SK-N-SH (cell line): ENCODE results near the gene DDX46. TPM values are rescaled to one million over a fixed set of nuclear protein-coding genes. Genes with fewer than 3 reads are reported as not detected.

Experiments used
- CTCF ChIA-PET: fragments of 300-600, 350-600 bp; formaldehyde crosslinking; extraction: SDS; loops from one replicate; lab custom pipeline; 2021; lab: Yijun Ruan, JAX
- POLR2A ChIA-PET: fragments of 350-600 bp; sonication (Branson Sonifier 250); formaldehyde crosslinking; extraction: SDS; loops from one replicate; lab custom pipeline; 2020; ENCODE audit warnings: antibody characterized with exemption, inconsistent platforms; lab: Yijun Ruan, JAX
- DNase-seq: peaks from one replicate; pipeline ENCODE4 v3.0.0; 2012
- H2AFZ ChIP-seq: fragments of 200-600 bp; sonication (generic); 2 replicates; pipeline ENCODE4 v1.8.1; 2016; ENCODE audit warnings: antibody characterized with exemption, mild to moderate bottlenecking, low read depth
- H3F3A ChIP-seq: fragments of 200-600 bp; sonication (generic); replicated peaks from 2 replicates; pipeline ENCODE3; 2016; ENCODE audit warnings: antibody characterized with exemption, mild to moderate bottlenecking; ENCODE audit not compliant: insufficient read depth
- H3K27ac ChIP-seq, 2 experiments: fragments of 200-500 bp in 1 of 2; fragments of 200-600 bp in 1 of 2; sonication (Bioruptor generic) in 1 of 2; sonication (generic), shearing (Covaris generic) in 1 of 2; 2 replicates each; pipeline versions ENCODE4 v1.5.1 to v1.6.1; 2014 to 2016; ENCODE audit warnings: low read depth in 2 of 2, inconsistent platforms in 1 of 2, low read length in 1 of 2, mild to moderate bottlenecking in 1 of 2, mixed read lengths in 1 of 2
- H3K27me3 ChIP-seq: fragments of 200-600 bp; sonication (generic), shearing (Covaris generic); 2 replicates; pipeline ENCODE4 v1.6.1; 2016; ENCODE audit warnings: mixed run types; ENCODE audit not compliant: insufficient read depth
- H3K36me3 ChIP-seq, 2 experiments: fragments of 200-500 bp in 1 of 2; fragments of 200-600 bp in 1 of 2; sonication (Bioruptor generic) in 1 of 2; sonication (generic) in 1 of 2; replicated peaks in 1 of 2; 2 replicates each; pipeline versions ENCODE3 to v1.5.1; 2014 to 2016; ENCODE audit warnings: low read length in 1 of 2, mild to moderate bottlenecking in 1 of 2; ENCODE audit not compliant: insufficient read depth in 2 of 2, control insufficient read depth in 1 of 2
- H3K4me1 ChIP-seq, 2 experiments: fragments of 200-500 bp in 1 of 2; fragments of 200-600 bp in 1 of 2; sonication (Bioruptor generic) in 1 of 2; sonication (generic), shearing (Covaris generic) in 1 of 2; 2 replicates each; pipeline versions ENCODE4 v1.5.1 to v1.6.1; 2014 to 2016; ENCODE audit warnings: low read depth in 1 of 2, low read length in 1 of 2, mixed run types in 1 of 2; ENCODE audit not compliant: insufficient read depth in 2 of 2, control insufficient read depth in 1 of 2
- H3K4me2 ChIP-seq: fragments of 200-600 bp; sonication (generic), shearing (Covaris generic); 2 replicates; pipeline ENCODE4 v1.6.1; 2017; ENCODE audit warnings: mixed run types
- H3K4me3 ChIP-seq, 2 experiments: fragments of 200-500 bp in 1 of 2; fragments of 200-600 bp in 1 of 2; sonication (Bioruptor generic) in 1 of 2; sonication (generic), shearing (Covaris generic) in 1 of 2; 2 replicates each; pipeline versions ENCODE4 v1.5.1 to v1.8.1; 2014 to 2016; ENCODE audit warnings: low read depth in 2 of 2, inconsistent platforms in 1 of 2, low read length in 1 of 2, mild to moderate bottlenecking in 1 of 2, mixed read lengths in 1 of 2, moderate library complexity in 1 of 2
- H3K79me2 ChIP-seq: fragments of 200-600 bp; sonication (generic); 2 replicates; pipeline ENCODE4 v1.8.1; 2017; ENCODE audit warnings: mild to moderate bottlenecking; ENCODE audit not compliant: insufficient read depth
- H3K9ac ChIP-seq: fragments of 200-600 bp; sonication (generic); 2 replicates; pipeline ENCODE4 v1.6.1; 2017; ENCODE audit warnings: mixed run types
- H3K9me2 ChIP-seq: fragments of 200-600 bp; sonication (generic); 2 replicates; pipeline ENCODE4 v1.6.1; 2017; ENCODE audit warnings: mixed run types
- H3K9me3 ChIP-seq: fragments of 200-600 bp; sonication (generic); 2 replicates; pipeline ENCODE4 v1.6.1; 2017; ENCODE audit warnings: mixed run types, mild to moderate bottlenecking, moderate library complexity
- H4K20me1 ChIP-seq: fragments of 200-600 bp; sonication (generic); 2 replicates; pipeline ENCODE4 v1.6.1; 2017; ENCODE audit warnings: mild to moderate bottlenecking, mixed run types; ENCODE audit not compliant: insufficient read depth
- CHD2 ChIP-seq: fragments of 150-350 bp; IDR thresholded peaks from 2 replicates; pipeline ENCODE4 v1.6.1; 2018; ENCODE audit warnings: low read length; ENCODE audit not compliant: partially characterized antibody
- ELF1 ChIP-seq: IDR thresholded peaks from 2 replicates; pipeline ENCODE4 v1.4.0; 2012
- EP300 ChIP-seq, 2 experiments: IDR thresholded peaks; 2 replicates each; pipeline versions ENCODE4 v1.4.0 to v1.6.1; 2012; ENCODE audit warnings: borderline replicate concordance in 1 of 2, low read depth in 1 of 2, low read length in 1 of 2
- GABPA ChIP-seq: IDR thresholded peaks from 2 replicates; pipeline ENCODE4 v1.4.0; 2012; ENCODE audit warnings: low read depth, mild to moderate bottlenecking
- GATA2 ChIP-seq: sonication (generic); formaldehyde crosslinking; IDR thresholded peaks from 2 replicates; pipeline ENCODE4 v1.5.0; 2020; ENCODE audit warnings: mild to moderate bottlenecking, missing genetic modification reagents
- JUND ChIP-seq: IDR thresholded peaks from 2 replicates; pipeline ENCODE4 v1.4.0; 2012
- MXI1 ChIP-seq: IDR thresholded peaks from 2 replicates; pipeline ENCODE4 v1.6.1; 2012; ENCODE audit warnings: mild to moderate bottlenecking, low read depth, low read length, improper control_type of control experiment
- NRF1 ChIP-seq: IDR thresholded peaks from 2 replicates; pipeline ENCODE4 v1.6.1; 2012; ENCODE audit warnings: low read depth, mild to moderate bottlenecking, low read length
- POLR2AphosphoS5 ChIP-seq: IDR thresholded peaks from 2 replicates; pipeline ENCODE4 v1.6.1; 2012; ENCODE audit warnings: low read depth, low read length
- RCOR1 ChIP-seq: fragments of 150-350 bp; IDR thresholded peaks from 2 replicates; pipeline ENCODE4 v1.6.1; 2017; ENCODE audit warnings: antibody characterized with exemption, low read length
- RFX5 ChIP-seq: IDR thresholded peaks from 2 replicates; pipeline ENCODE4 v1.6.1; 2012; ENCODE audit warnings: mild to moderate bottlenecking, improper control_type of control experiment, low read length
- SIN3A ChIP-seq: IDR thresholded peaks from 2 replicates; pipeline ENCODE4 v1.6.1; 2012; ENCODE audit warnings: low read depth, mild to moderate bottlenecking, low read length, moderate library complexity, borderline replicate concordance
- TAF1 ChIP-seq: IDR thresholded peaks from 2 replicates; pipeline ENCODE4 v1.6.1; 2012; ENCODE audit warnings: low read depth, mild to moderate bottlenecking, low read length, moderate library complexity, borderline replicate concordance
- TCF12 ChIP-seq: IDR thresholded peaks from 2 replicates; pipeline ENCODE4 v1.4.0; 2012
- WGBS: methylation state at CpG from one replicate; pipeline ENCODE4 v1.1.6; 2017; ENCODE audit warnings: low lambda C conversion rate; 5-methylcytosine and 5-hydroxymethylcytosine counted together
- polyA plus RNA-seq, 3 experiments: library from polyadenylated mRNA; depleted of rRNA; stranded (reverse); fragments of >200 nt; gene quantifications; 2 replicates each; pipeline ENCODE4 v1.2.3, GENCODE V29; 2012
- TF ChIP-seq, protein P1 (sequence below): IDR thresholded peaks from 2 replicates; pipeline ENCODE4 v1.4.0; 2012; ENCODE audit warnings: low read depth
- TF ChIP-seq, protein P2 (sequence below): fragments of 150-350 bp; IDR thresholded peaks from 2 replicates; pipeline ENCODE4 v1.6.1; 2016; ENCODE audit warnings: mild to moderate bottlenecking, low read depth, low read length
- TF ChIP-seq, protein P3 (sequence below): IDR thresholded peaks from 2 replicates; pipeline ENCODE4 v1.4.0; 2012; ENCODE audit warnings: low read depth, borderline replicate concordance
- TF ChIP-seq, protein P4 (sequence below): IDR thresholded peaks from 2 replicates; pipeline ENCODE4; 2012

The DDX46 gene
- polyA plus RNA-seq, 1 of the 3 experiments (the other 2 are of a cell fraction), result 20.3 TPM

DNA sequence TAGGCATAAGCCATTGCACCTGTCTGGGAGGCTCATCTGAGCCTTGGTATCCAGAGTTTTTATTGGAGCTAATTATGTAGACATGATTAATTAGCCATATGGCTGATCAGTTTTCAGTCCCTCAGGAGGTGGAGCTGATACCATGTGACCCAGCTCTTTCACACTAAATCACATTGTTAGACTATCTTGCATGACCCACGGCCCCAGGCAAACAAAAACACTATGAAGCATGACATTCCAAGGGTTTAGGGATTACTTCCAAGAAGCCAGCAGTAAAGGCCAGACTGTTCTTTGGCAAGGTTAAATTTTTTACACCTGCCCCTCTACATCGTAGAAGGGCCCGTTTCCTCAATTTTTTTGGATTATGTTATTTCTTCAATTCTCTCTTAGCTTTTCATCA, 82.2 kb downstream of the DDX46 start:
- no peaks in the 10 kb centered on the region for H4K20me1 ChIP-seq
- CTCF ChIA-PET, result interaction anchor here (1.5 to 2.0 kb wide), 3 partner anchors 8 to 64 kb away, joined by 3 to 6 read pairs (median 5); partner anchors contain the start of gene PCBD2
- peaks cover 43% of the 10 kb centered on the region for H3F3A ChIP-seq
- POLR2A ChIA-PET, result no interaction called here
- 99% methylated on average over 3 of the region's 3 CpGs for WGBS
- H3K9me2 ChIP-seq, result no peaks in the 10 kb centered on the region
- no peak overlapping the region for H3K4me3 ChIP-seq
- H3K79me2 ChIP-seq, result no peaks in the 10 kb centered on the region
- H3K36me3 ChIP-seq, result peaks cover 2 to 32% of the 10 kb centered on the region in 2 experiments
- no peak for DNase-seq
- peaks cover 2 to 11% of the 10 kb centered on the region in 2 experiments; a peak in 2 of 4 replicates for H3K4me1 ChIP-seq
- no peak for TF ChIP-seq SIN3A
- TF ChIP-seq, protein P1, sequence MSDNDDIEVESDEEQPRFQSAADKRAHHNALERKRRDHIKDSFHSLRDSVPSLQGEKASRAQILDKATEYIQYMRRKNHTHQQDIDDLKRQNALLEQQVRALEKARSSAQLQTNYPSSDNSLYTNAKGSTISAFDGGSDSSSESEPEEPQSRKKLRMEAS, result no peak
- TF ChIP-seq POLR2AphosphoS5, result no peak
- TF ChIP-seq, protein P2, sequence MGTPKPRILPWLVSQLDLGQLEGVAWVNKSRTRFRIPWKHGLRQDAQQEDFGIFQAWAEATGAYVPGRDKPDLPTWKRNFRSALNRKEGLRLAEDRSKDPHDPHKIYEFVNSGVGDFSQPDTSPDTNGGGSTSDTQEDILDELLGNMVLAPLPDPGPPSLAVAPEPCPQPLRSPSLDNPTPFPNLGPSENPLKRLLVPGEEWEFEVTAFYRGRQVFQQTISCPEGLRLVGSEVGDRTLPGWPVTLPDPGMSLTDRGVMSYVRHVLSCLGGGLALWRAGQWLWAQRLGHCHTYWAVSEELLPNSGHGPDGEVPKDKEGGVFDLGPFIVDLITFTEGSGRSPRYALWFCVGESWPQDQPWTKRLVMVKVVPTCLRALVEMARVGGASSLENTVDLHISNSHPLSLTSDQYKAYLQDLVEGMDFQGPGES, result no peak
- no peak overlapping the region for H2AFZ ChIP-seq
- H3K4me2 ChIP-seq, result no peak overlapping the region
- no peaks in the 10 kb centered on the region for H3K9me3 ChIP-seq
- no peak overlapping the region for H3K27ac ChIP-seq
- H3K27me3 ChIP-seq, result no peaks in the 10 kb centered on the region
- H3K9ac ChIP-seq, result no peak overlapping the region

DNA sequence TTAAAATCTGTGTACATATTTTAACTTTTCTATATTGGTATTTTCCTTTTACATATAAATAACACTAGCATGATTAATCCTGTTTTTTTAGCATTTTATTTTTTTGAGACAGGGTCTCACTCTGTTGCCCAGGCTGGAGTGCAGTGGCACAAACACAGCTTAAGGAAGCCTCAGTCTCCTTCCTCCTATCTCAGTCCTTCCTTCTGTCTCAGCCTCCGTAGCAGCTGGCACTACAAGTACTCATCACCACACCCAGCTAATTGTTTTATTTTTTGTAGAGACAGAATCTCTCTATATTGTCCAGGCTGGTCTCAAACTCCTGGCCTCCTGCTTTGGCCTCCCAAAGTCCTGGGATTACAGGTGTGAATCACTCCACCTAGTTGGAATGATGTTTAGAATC, 85.7 kb downstream of the DDX46 start:
- Histone ChIP-seq H3K36me3 (peaks cover 2 to 40% of the 10 kb centered on the region in 2 experiments), H3K9me3 (no peaks in the 10 kb centered on the region), H3K4me2 (no peak overlapping the region), H3K4me1 (peaks cover 2 to 23% of the 10 kb centered on the region in 2 experiments; a peak in 2 of 4 replicates), H3F3A (peaks cover 39% of the 10 kb centered on the region), H2AFZ (no peak overlapping the region), H3K4me3 (no peak overlapping the region), H3K9ac (no peak overlapping the region), H4K20me1 (no peaks in the 10 kb centered on the region), H3K27ac (no peak overlapping the region), H3K79me2 (peaks cover 31% of the 10 kb centered on the region), H3K9me2 (no peaks in the 10 kb centered on the region), H3K27me3 (no peaks in the 10 kb centered on the region)
- CTCF ChIA-PET, result interaction anchor here (0.9 to 2.5 kb wide), 2 partner anchors 60 to 385 kb away, joined by 3 to 11 read pairs; partner anchors contain the start of gene PCBD2
- POLR2A ChIA-PET, result no interaction called here
- TF ChIP-seq, protein P3, sequence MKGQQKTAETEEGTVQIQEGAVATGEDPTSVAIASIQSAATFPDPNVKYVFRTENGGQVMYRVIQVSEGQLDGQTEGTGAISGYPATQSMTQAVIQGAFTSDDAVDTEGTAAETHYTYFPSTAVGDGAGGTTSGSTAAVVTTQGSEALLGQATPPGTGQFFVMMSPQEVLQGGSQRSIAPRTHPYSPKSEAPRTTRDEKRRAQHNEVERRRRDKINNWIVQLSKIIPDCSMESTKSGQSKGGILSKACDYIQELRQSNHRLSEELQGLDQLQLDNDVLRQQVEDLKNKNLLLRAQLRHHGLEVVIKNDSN, result no peak
- TF ChIP-seq, protein P4, sequence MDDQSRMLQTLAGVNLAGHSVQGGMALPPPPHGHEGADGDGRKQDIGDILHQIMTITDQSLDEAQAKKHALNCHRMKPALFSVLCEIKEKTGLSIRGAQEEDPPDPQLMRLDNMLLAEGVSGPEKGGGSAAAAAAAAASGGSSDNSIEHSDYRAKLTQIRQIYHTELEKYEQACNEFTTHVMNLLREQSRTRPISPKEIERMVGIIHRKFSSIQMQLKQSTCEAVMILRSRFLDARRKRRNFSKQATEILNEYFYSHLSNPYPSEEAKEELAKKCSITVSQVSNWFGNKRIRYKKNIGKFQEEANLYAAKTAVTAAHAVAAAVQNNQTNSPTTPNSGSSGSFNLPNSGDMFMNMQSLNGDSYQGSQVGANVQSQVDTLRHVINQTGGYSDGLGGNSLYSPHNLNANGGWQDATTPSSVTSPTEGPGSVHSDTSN, result no peak
- TF ChIP-seq NRF1 (no peak), GATA2 (no peak), JUND (no peak), RCOR1 (no peak), MXI1 (no peak), SIN3A (no peak), CHD2 (no peak), ELF1 (no peak), TCF12 (no peak), RFX5 (no peak), EP300 (IDR thresholded peaks at IDR 0.05; ENCODE audit: borderline replicate concordance in 1 of 2, low read depth in 1 of 2, low read length in 1 of 2) (no peak), GABPA (no peak), TAF1 (no peak)
- DNase-seq, result no peak
- 100% methylated on average over 1 of the region's 1 CpG for WGBS
